AG04450 (cell line): ENCODE results near the gene GUCY2D. TPM values are rescaled to one million over a fixed set of nuclear protein-coding genes. Genes with fewer than 3 reads are reported as not detected.

ENCODE experiments used
- CTCF ChIA-PET: fragments of 300-600, 350-600 bp; formaldehyde crosslinking; extraction: SDS; loops from one replicate; lab custom pipeline; 2022; ENCODE audit warnings: antibody characterized with exemption, inconsistent platforms; lab: Charles Lee
- POLR2A ChIA-PET: fragments of 350-600 bp; formaldehyde crosslinking; extraction: SDS; loops from one replicate; lab custom pipeline; 2021; ENCODE audit warnings: antibody characterized with exemption, inconsistent platforms; lab: Yijun Ruan, JAX
- DNase-seq: peaks from one replicate; pipeline ENCODE4 v3.0.0-alpha.2; 2011; ENCODE audit warnings: low read depth, low spot score
- H3K27ac ChIP-seq: one replicate; pipeline ENCODE4 v1.5.1; 2012; ENCODE audit warnings: low read depth, low read length, control low read depth
- H3K27me3 ChIP-seq: one replicate; pipeline ENCODE4 v1.6.0; 2012; ENCODE audit warnings: low read length; ENCODE audit not compliant: control insufficient read depth, insufficient read depth
- H3K4me3 ChIP-seq: 2 replicates; pipeline ENCODE4 v1.5.1; 2011; ENCODE audit warnings: mild to moderate bottlenecking, low read depth, low read length, control low read depth
- H3K9me3 ChIP-seq: 2 replicates; pipeline ENCODE4 v1.5.1; 2012; ENCODE audit warnings: low read length; ENCODE audit not compliant: control insufficient read depth, insufficient read depth
- polyA plus RNA-seq: library from polyadenylated mRNA; depleted of rRNA; stranded (reverse); fragments of >200 nt; gene quantifications from 2 replicates; pipeline ENCODE4 v1.2.3, GENCODE V29; 2011
- TF ChIP-seq, protein P1 (sequence below): IDR thresholded peaks from 2 replicates; pipeline ENCODE4 v1.5.1; 2011; ENCODE audit warnings: low read depth, low read length, control low read depth, inconsistent platforms

Gene GUCY2D
- polyA plus RNA-seq, 1 experiment, result not detected

DNA sequence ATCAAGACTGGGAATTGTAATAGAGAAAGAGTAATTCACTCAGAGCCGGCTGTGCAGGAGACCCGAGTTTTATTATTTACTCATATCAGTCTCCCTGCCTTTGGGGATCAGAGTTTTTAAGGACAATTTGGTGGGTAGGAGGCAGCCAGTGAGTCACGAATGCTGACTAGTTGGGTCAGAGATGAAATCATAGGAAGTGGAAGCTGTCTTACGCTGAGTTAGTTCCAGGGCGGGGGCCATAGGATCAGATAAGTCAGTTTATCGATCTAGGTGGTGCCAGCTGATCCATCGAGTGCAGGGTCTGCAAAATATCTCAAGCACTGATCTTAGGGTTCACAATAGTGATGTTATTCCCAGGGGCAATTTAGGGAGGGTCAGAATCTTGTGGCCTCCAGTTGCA lies 20.2 kb upstream of the GUCY2D start:
- DNase-seq, result no peak
- Histone ChIP-seq H3K27ac (no peak overlapping the region), H3K4me3 (no peak overlapping the region), H3K9me3 (no peaks in the 10 kb centered on the region), H3K27me3 (no peaks in the 10 kb centered on the region)
- TF ChIP-seq, protein P1, sequence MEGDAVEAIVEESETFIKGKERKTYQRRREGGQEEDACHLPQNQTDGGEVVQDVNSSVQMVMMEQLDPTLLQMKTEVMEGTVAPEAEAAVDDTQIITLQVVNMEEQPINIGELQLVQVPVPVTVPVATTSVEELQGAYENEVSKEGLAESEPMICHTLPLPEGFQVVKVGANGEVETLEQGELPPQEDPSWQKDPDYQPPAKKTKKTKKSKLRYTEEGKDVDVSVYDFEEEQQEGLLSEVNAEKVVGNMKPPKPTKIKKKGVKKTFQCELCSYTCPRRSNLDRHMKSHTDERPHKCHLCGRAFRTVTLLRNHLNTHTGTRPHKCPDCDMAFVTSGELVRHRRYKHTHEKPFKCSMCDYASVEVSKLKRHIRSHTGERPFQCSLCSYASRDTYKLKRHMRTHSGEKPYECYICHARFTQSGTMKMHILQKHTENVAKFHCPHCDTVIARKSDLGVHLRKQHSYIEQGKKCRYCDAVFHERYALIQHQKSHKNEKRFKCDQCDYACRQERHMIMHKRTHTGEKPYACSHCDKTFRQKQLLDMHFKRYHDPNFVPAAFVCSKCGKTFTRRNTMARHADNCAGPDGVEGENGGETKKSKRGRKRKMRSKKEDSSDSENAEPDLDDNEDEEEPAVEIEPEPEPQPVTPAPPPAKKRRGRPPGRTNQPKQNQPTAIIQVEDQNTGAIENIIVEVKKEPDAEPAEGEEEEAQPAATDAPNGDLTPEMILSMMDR, result no peak
- ChIA-PET CTCF (interaction anchor here (1.9 to 4.4 kb wide), 3 partner anchors 7 to 59 kb away, joined by 7 to 25 read pairs (median 9); no protein-coding TSS in a partner anchor), POLR2A (no interaction called here)

- Histone ChIP-seq H3K9me3 (no peaks in the 10 kb centered on the region), H3K27ac (no peak overlapping the region), H3K4me3 (no peak overlapping the region), H3K27me3 (no peaks in the 10 kb centered on the region)
- no peak for DNase-seq
- POLR2A ChIA-PET, result no interaction called here
- TF ChIP-seq, protein P1, result no peak
- CTCF ChIA-PET, result interaction anchor here (0.6 to 2.5 kb wide), 6 partner anchors 10 to 61 kb away, joined by 4 to 9 read pairs (median 6); partner anchors contain the start of gene CNTROB
These were observed 19.7 kb upstream of the GUCY2D start for GRCh38 chr17:7982666-7983065.

- CTCF ChIA-PET, result interaction anchor here (1.5 to 4.8 kb wide), 4 partner anchors 12 to 73 kb away, joined by 4 to 38 read pairs (median 8); no protein-coding TSS in a partner anchor
- Histone ChIP-seq H3K27me3 (no peaks in the 10 kb centered on the region), H3K27ac (no peak overlapping the region), H3K9me3 (no peaks in the 10 kb centered on the region), H3K4me3 (no peak overlapping the region)
- no peak for DNase-seq
- POLR2A ChIA-PET, result no interaction called here
- TF ChIP-seq, protein P1, result no peak
These were observed 17.5 kb upstream of the GUCY2D start for GRCh38 chr17:7984904-7985303.

- CTCF ChIA-PET, result interaction anchor here (0.6 to 4.8 kb wide), 13 partner anchors 9 to 244 kb away, joined by 3 to 38 read pairs (median 5); partner anchors contain the start of genes CNTROB, GUCY2D and TRAPPC1
- Histone ChIP-seq H3K27me3 (no peaks in the 10 kb centered on the region), H3K9me3 (no peaks in the 10 kb centered on the region; the same call in 1 of the 2 replicates), H3K4me3 (no peak overlapping the region), H3K27ac (no peak overlapping the region)
- no peak for DNase-seq
- TF ChIP-seq, protein P1, result no peak
- POLR2A ChIA-PET, result interaction anchor here (0.7 kb wide), 1 partner anchor 75 kb away, joined by 3 read pairs; no protein-coding TSS in a partner anchor
These were observed 15.1 kb upstream of the GUCY2D start for GRCh38 chr17:7987112-7987893.

- peak; percentile 67 for DNase-seq
- POLR2A ChIA-PET, result interaction anchor here (1.0 kb wide), 1 partner anchor 73 kb away, joined by 6 read pairs; the partner anchor contains the start of gene RNF227
- Histone ChIP-seq H3K4me3 (no peak overlapping the region), H3K27me3 (peaks cover 3% of the 10 kb centered on the region), H3K27ac (no peak overlapping the region), H3K9me3 (no peaks in the 10 kb centered on the region; the same call in 1 of the 2 replicates)
- CTCF ChIA-PET, result interaction anchor here (1.0 to 4.8 kb wide), 17 partner anchors 9 to 170 kb away, joined by 3 to 38 read pairs (median 5); partner anchors contain the start of genes CNTROB, GUCY2D and TRAPPC1
- TF ChIP-seq, protein P1, result peak; percentile 65
These were observed 13.7 kb upstream of the GUCY2D start for GRCh38 chr17:7988750-7989178.
